Liver (tissue), 3 donors: ENCODE measurements around the gene TCEANC.

Experiments
- EGR1 ChIP-seq, 2 donors: IDR thresholded peaks; 2 replicates each; pipeline ENCODE4 v1.6.1; 2016 to 2018; ENCODE audit warnings: antibody characterized with exemption in 2 of 2, low read depth in 2 of 2
- GABPA ChIP-seq, 2 donors: IDR thresholded peaks in 1 of 2; conservative IDR thresholded peaks in 1 of 2; 2 replicates each; pipeline ENCODE4 v1.6.1; 2016; ENCODE audit warnings: antibody characterized with exemption in 2 of 2, mild to moderate bottlenecking in 1 of 2, moderate library complexity in 1 of 2
- JUND ChIP-seq, 2 donors: IDR thresholded peaks; 2 replicates each; pipeline ENCODE4 v1.6.1; 2016; ENCODE audit warnings: antibody characterized with exemption in 2 of 2
- NR2F2 ChIP-seq: IDR thresholded peaks from 2 replicates; pipeline ENCODE4 v1.6.1; 2016; ENCODE audit warnings: antibody characterized with exemption
- SP1 ChIP-seq: IDR thresholded peaks from 2 replicates; pipeline ENCODE4 v1.6.1; 2018; ENCODE audit warnings: antibody characterized with exemption, mild to moderate bottlenecking
- TAF1 ChIP-seq: conservative IDR thresholded peaks from 2 replicates; pipeline ENCODE4 v1.6.1; 2016; ENCODE audit warnings: antibody characterized with exemption, mild to moderate bottlenecking
- YY1 ChIP-seq: IDR thresholded peaks from 2 replicates; pipeline ENCODE4 v1.6.1; 2016; ENCODE audit warnings: antibody characterized with exemption, mild to moderate bottlenecking
- TF ChIP-seq, protein P1 (sequence below): fragments of 150-350 bp; IDR thresholded peaks from 2 replicates; pipeline ENCODE4 v1.5.1; 2017; ENCODE audit warnings: improper control_type of control experiment, low read depth, low read length; ENCODE audit not compliant: missing input control
- TF ChIP-seq, protein P2 (sequence below): IDR thresholded peaks from 2 replicates; pipeline ENCODE4 v1.6.1; 2016; ENCODE audit warnings: antibody characterized with exemption
- TF ChIP-seq, protein P3 (sequence below): IDR thresholded peaks from 2 replicates; pipeline ENCODE4 v1.6.1; 2016; ENCODE audit warnings: antibody characterized with exemption, mild to moderate bottlenecking
- donor health status: healthy.
- donor health status: healthy.

DNA sequence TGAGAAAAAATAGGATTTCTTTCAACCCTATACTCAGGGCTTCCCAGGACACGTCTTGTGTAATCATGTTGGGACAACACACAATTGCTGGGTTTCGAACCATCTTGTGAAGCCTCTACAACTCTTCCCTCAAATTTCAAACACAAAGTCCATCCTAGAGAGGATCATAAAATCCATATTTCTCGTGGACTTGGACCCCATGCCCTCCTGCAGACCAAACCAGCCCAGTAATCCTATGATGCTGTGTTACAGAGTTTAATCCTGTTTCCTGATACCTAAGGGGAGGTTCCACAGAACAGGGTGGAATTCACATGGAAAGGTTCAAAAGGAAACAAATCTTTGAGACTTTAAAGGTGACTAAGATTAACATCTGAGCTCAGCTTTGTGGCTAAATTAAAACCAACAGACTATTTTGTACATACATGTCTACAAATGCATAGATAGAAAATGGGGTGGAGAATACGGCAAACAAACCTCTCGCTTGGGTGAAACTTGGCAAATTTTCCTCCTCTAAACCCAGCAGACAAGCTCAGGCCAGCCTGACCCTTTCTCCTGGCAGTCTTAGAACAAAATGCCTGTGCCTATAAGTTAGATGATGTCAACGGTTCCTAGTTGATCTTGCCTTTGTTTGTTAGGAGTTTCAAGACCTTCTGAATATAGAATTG lies 45.5 kb upstream of the TCEANC start:
- TF ChIP-seq, protein P1, sequence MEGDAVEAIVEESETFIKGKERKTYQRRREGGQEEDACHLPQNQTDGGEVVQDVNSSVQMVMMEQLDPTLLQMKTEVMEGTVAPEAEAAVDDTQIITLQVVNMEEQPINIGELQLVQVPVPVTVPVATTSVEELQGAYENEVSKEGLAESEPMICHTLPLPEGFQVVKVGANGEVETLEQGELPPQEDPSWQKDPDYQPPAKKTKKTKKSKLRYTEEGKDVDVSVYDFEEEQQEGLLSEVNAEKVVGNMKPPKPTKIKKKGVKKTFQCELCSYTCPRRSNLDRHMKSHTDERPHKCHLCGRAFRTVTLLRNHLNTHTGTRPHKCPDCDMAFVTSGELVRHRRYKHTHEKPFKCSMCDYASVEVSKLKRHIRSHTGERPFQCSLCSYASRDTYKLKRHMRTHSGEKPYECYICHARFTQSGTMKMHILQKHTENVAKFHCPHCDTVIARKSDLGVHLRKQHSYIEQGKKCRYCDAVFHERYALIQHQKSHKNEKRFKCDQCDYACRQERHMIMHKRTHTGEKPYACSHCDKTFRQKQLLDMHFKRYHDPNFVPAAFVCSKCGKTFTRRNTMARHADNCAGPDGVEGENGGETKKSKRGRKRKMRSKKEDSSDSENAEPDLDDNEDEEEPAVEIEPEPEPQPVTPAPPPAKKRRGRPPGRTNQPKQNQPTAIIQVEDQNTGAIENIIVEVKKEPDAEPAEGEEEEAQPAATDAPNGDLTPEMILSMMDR, result no peak
- TF ChIP-seq GABPA (IDR thresholded peaks at IDR 0.05 in 1 of 2, conservative IDR thresholded peaks at IDR 0.05 in 1 of 2) (no peak), NR2F2 (no peak), EGR1 (IDR thresholded peaks at IDR 0.05; ENCODE audit: low read depth in 2 of 2) (no peak), TAF1 (no peak), SP1 (no peak), JUND (IDR thresholded peaks at IDR 0.05) (no peak), YY1 (no peak)
- TF ChIP-seq, protein P2, sequence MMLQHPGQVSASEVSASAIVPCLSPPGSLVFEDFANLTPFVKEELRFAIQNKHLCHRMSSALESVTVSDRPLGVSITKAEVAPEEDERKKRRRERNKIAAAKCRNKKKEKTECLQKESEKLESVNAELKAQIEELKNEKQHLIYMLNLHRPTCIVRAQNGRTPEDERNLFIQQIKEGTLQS, result no peak
- TF ChIP-seq, protein P3, sequence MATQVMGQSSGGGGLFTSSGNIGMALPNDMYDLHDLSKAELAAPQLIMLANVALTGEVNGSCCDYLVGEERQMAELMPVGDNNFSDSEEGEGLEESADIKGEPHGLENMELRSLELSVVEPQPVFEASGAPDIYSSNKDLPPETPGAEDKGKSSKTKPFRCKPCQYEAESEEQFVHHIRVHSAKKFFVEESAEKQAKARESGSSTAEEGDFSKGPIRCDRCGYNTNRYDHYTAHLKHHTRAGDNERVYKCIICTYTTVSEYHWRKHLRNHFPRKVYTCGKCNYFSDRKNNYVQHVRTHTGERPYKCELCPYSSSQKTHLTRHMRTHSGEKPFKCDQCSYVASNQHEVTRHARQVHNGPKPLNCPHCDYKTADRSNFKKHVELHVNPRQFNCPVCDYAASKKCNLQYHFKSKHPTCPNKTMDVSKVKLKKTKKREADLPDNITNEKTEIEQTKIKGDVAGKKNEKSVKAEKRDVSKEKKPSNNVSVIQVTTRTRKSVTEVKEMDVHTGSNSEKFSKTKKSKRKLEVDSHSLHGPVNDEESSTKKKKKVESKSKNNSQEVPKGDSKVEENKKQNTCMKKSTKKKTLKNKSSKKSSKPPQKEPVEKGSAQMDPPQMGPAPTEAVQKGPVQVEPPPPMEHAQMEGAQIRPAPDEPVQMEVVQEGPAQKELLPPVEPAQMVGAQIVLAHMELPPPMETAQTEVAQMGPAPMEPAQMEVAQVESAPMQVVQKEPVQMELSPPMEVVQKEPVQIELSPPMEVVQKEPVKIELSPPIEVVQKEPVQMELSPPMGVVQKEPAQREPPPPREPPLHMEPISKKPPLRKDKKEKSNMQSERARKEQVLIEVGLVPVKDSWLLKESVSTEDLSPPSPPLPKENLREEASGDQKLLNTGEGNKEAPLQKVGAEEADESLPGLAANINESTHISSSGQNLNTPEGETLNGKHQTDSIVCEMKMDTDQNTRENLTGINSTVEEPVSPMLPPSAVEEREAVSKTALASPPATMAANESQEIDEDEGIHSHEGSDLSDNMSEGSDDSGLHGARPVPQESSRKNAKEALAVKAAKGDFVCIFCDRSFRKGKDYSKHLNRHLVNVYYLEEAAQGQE, result no peak
